ENCODE data around the gene MBD6. TPM values are rescaled to one million over a fixed set of nuclear protein-coding genes. Genes with fewer than 3 reads are reported as not detected.

The MBD6 gene
- total and polyA plus RNA-seq, 12 donors = 8.8 to 46.9 (median 33.5) TPM

GRCh38 chr12:57522887-57523705 is 472 bp downstream of the MBD6 start:
- H3K4me1 ChIP-seq = peaks cover 25 to 60% (median 49%) of the 10 kb centered on the region in 9 donors

GRCh38 chr12:57523706-57524614 is 1.3 kb downstream of the MBD6 start:
- Histone ChIP-seq H3K9me3 (no peaks in the 10 kb centered on the region), H3K4me3 (peak overlapping the region; percentile 52 to 98 (median 82)), H3K36me3 (peaks cover 0 to 53% (median 27%) of the 10 kb centered on the region in 9 donors), H3K4me1 (peaks cover 19 to 51% (median 40%) of the 10 kb centered on the region in 9 donors), H3K27me3 (no peaks in the 10 kb centered on the region), H3K27ac (peak overlapping the region; percentile 89 to 100 (median 98))
- intact Hi-C loops (cut with DNase I) = loop anchor here in 2 of 10 donors (2.0 kb wide), 1 partner anchor 23 kb away; the partner anchor contains the start of gene DCTN2 (in 2 of the 2)
- DNase-seq (no peak), ATAC-seq (no peak)
- no peak for TF ChIP-seq CTCF (IDR thresholded peaks at IDR 0.05)
- WGBS, 2 donors = 60 to 66% methylated on average over 14 of the region's 14 CpGs

More at GRCh38 chr12:57522887-57523705, 472 bp downstream of the MBD6 start:
- Histone ChIP-seq H3K36me3 (peaks cover 0 to 50% (median 20%) of the 10 kb centered on the region in 9 donors), H3K9me3 (no peaks in the 10 kb centered on the region), H3K27me3 (no peaks in the 10 kb centered on the region), H3K27ac (peak overlapping the region; percentile 89 to 100 (median 98)), H3K4me3 (peak overlapping the region; percentile 52 to 98 (median 82))
- 0 to 1% methylated on average over 25 to 38 of the region's 38 CpGs for WGBS, 2 donors
- peak; percentile 67 to 77 for DNase-seq
- intact Hi-C loops (cut with DNase I) = loop anchor here in 2 of 10 donors (2.0 kb wide), 1 partner anchor 24 kb away; the partner anchor contains the start of gene DCTN2 (in 2 of the 2)
- ATAC-seq = peak in 3 of 8 donors; percentile 0 to 8 (median 2)
- TF ChIP-seq CTCF (IDR thresholded peaks at IDR 0.05) = no peak

- Histone ChIP-seq H3K27me3 (no peaks in the 10 kb centered on the region), H3K27ac (peak overlapping the region in 3 of 10 donors; percentile 93 to 100 (median 99)), H3K9me3 (no peaks in the 10 kb centered on the region), H3K4me1 (peaks cover 17 to 45% (median 36%) of the 10 kb centered on the region in 9 donors), H3K36me3 (peaks cover 0 to 63% (median 37%) of the 10 kb centered on the region in 9 donors), H3K4me3 (no peak overlapping the region)
- 67 to 73% methylated on average over 10 to 11 of the region's 11 CpGs for WGBS, 2 donors
- intact Hi-C loops (cut with DNase I) = no loop called here
- no peak for ATAC-seq
- no peak for TF ChIP-seq CTCF (IDR thresholded peaks at IDR 0.05)
- no peak for DNase-seq
Observed at GRCh38 chr12:57524814-57525614, 2.4 kb downstream of the MBD6 start.
